Measurements from ENCODE around the gene FAM229A.
"Not testable (repeated sequence)": the region's sequence is repeated elsewhere in the genome, so short reads cannot be mapped to it uniquely, and the experiment has no call there.

FAM229A gene

GRCh38 chr1:32377541-32378220 lies 15.4 kb upstream of the FAM229A start:
- no peak for DNase-seq (ENCODE audit: low read depth, low spot score)

GRCh38 chr1:32376199-32376598 lies 13.9 kb upstream of the FAM229A start:
- no peak for DNase-seq (ENCODE audit: low read depth, low spot score)

GRCh38 chr1:32373996-32374592 lies 11.8 kb upstream of the FAM229A start:
- no peak for DNase-seq (ENCODE audit: low read depth, low spot score)

GRCh38 chr1:32372149-32372756 lies 10.0 kb upstream of the FAM229A start:
- DNase-seq (ENCODE audit: low read depth, low spot score) = no peak

GRCh38 chr1:32367912-32368635 lies 5.8 kb upstream of the FAM229A start:
- no peak for DNase-seq (ENCODE audit: low read depth, low spot score)

- DNase-seq (ENCODE audit: low read depth, low spot score) = no peak
Measured at GRCh38 chr1:32365445-32365844, 3.2 kb upstream of the FAM229A start.

GRCh38 chr1:32364836-32365235 lies 2.6 kb upstream of the FAM229A start:
- DNase-seq (ENCODE audit: low read depth, low spot score) = no peak

- DNase-seq (ENCODE audit: low read depth, low spot score) = no peak
Measured at GRCh38 chr1:32363713-32364112, 1.4 kb upstream of the FAM229A start.

- DNase-seq (ENCODE audit: low read depth, low spot score) = peak; percentile 76
Measured at GRCh38 chr1:32361674-32362473, 411 bp downstream of the FAM229A start.

- DNase-seq (ENCODE audit: low read depth, low spot score) = no peak
Measured at GRCh38 chr1:32361308-32361673, 994 bp downstream of the FAM229A start.

- DNase-seq (ENCODE audit: low read depth, low spot score) = no peak
Measured at GRCh38 chr1:32358435-32358834, 3.9 kb downstream of the FAM229A start.

GRCh38 chr1:32357614-32358013 lies 4.7 kb downstream of the FAM229A start:
- DNase-seq (ENCODE audit: low read depth, low spot score) = no peak

GRCh38 chr1:32356478-32356877 lies 5.8 kb downstream of the FAM229A start:
- DNase-seq (ENCODE audit: low read depth, low spot score) = no peak

GRCh38 chr1:32355778-32356177 lies 6.5 kb downstream of the FAM229A start:
- DNase-seq (ENCODE audit: low read depth, low spot score) = not testable (repeated sequence)

GRCh38 chr1:32353886-32354570 lies 8.3 kb downstream of the FAM229A start:
- peak; percentile 31 for DNase-seq (ENCODE audit: low read depth, low spot score)

GRCh38 chr1:32353431-32353830 lies 8.9 kb downstream of the FAM229A start:
- DNase-seq (ENCODE audit: low read depth, low spot score) = no peak

- DNase-seq (ENCODE audit: low read depth, low spot score) = no peak
Measured at GRCh38 chr1:32352831-32353383, 9.4 kb downstream of the FAM229A start.

GRCh38 chr1:32352239-32352745 lies 10.0 kb downstream of the FAM229A start:
- no peak for DNase-seq (ENCODE audit: low read depth, low spot score)

- peak; percentile 98 for DNase-seq (ENCODE audit: low read depth, low spot score)
Measured at GRCh38 chr1:32351399-32352238, 10.7 kb downstream of the FAM229A start.

Data from astrocyte of the hippocampus (primary cell).